Measurements from ENCODE around the gene RAB40AL. TPM values are rescaled to one million over a fixed set of nuclear protein-coding genes. Genes with fewer than 3 reads are reported as not detected.

The RAB40AL gene
- total and polyA plus RNA-seq, 10 of the 15 experiments (the other 5 are each of a cell fraction or from before 2014, with no cell fraction given), result 0.13 to 0.45 (median 0.23) TPM; not detected in 4

GRCh38 chrX:102978594-102978993 lies 41.5 kb downstream of the RAB40AL start:
- BruUV-seq (replicated peaks), result no TSS peak
- Histone ChIP-seq H3K4me3 (no peak overlapping the region), H3K4me1 (ENCODE audit: control insufficient read depth, insufficient read depth, low read length) (no peaks in the 10 kb centered on the region), H3K9me3 (replicated peaks; ENCODE audit: control insufficient read depth, insufficient read depth, low read length) (no peaks in the 10 kb centered on the region; the same call in 2 of the 3 replicates), H4K20me1 (ENCODE audit: control insufficient read depth, insufficient read depth) (no peaks in the 10 kb centered on the region), H3K27me3 (replicated peaks in 1 of 2; ENCODE audit: control insufficient read depth in 2 of 2, insufficient read depth in 2 of 2, low read length in 1 of 2) (no peaks in the 10 kb centered on the region), H3K9ac (ENCODE audit: control insufficient read depth, insufficient read depth, low read length) (no peak overlapping the region), H3K4me2 (ENCODE audit: control insufficient read depth, insufficient read depth) (no peak overlapping the region), H3K79me2 (ENCODE audit: control insufficient read depth, insufficient read depth, low read length) (no peaks in the 10 kb centered on the region), H3K36me3 (ENCODE audit: control insufficient read depth in 2 of 2, insufficient read depth in 2 of 2, low read length in 1 of 2) (no peaks in the 10 kb centered on the region), H2AFZ (ENCODE audit: control insufficient read depth, low read depth, low read length) (no peak overlapping the region), H3K27ac (ENCODE audit: control insufficient read depth, insufficient read depth) (no peak overlapping the region)
- TF ChIP-seq MXI1 (IDR thresholded peaks at IDR 0.05; ENCODE audit: low read depth, low read length), result no peak
- TF ChIP-seq NR2F1 (conservative IDR thresholded peaks at IDR 0.05), result no peak
- no peak for TF ChIP-seq SIN3A (IDR thresholded peaks at IDR 0.05; ENCODE audit: low read depth, low read length)
- TF ChIP-seq POU2F2 (IDR thresholded peaks at IDR 0.05; ENCODE audit: borderline replicate concordance, low read depth, low read length), result no peak
- no peak for TF ChIP-seq USF1 (IDR thresholded peaks at IDR 0.05; ENCODE audit: borderline replicate concordance, extremely low read length, insufficient read depth, low read depth, low read length)
- no peak for TF ChIP-seq ZNF274 (IDR thresholded peaks at IDR 0.05; ENCODE audit: insufficient read depth, insufficient read length)
- SMC1A ChIA-PET (ENCODE audit: uncharacterized antibody, unreplicated experiment), result no interaction called here
- 43% methylated on average over 9 of the region's 9 CpGs for WGBS (ENCODE audit: insufficient coverage, insufficient replicate concordance, low lambda C conversion rate, missing lambda C conversion rate)
- CTCF ChIA-PET, result no interaction called here
- in situ Hi-C loops (cut with MboI), result no loop called here
- RAD21 ChIA-PET (ENCODE audit: unreplicated experiment), result no interaction called here
- POLR2A ChIA-PET, result no interaction called here
- no peak for DNase-seq (ENCODE audit: low read depth, low spot score)
- FAIRE-seq, result no peak
- intact Hi-C loops (cut with micrococcal nuclease; ENCODE audit: unreplicated experiment), result no loop called here
- ATAC-seq, result no peak

- intact Hi-C loops (cut with micrococcal nuclease; ENCODE audit: unreplicated experiment) (no loop called here), in situ Hi-C loops (cut with MboI) (no loop called here)
- Histone ChIP-seq H3K4me2 (ENCODE audit: control insufficient read depth, insufficient read depth) (no peak overlapping the region), H3K4me3 (no peak overlapping the region), H3K27ac (ENCODE audit: control insufficient read depth, insufficient read depth) (no peak overlapping the region), H3K9me3 (replicated peaks; ENCODE audit: control insufficient read depth, insufficient read depth, low read length) (no peaks in the 10 kb centered on the region; the same call in 2 of the 3 replicates), H2AFZ (ENCODE audit: control insufficient read depth, low read depth, low read length) (no peak overlapping the region), H4K20me1 (ENCODE audit: control insufficient read depth, insufficient read depth) (no peaks in the 10 kb centered on the region), H3K79me2 (ENCODE audit: control insufficient read depth, insufficient read depth, low read length) (no peaks in the 10 kb centered on the region), H3K27me3 (replicated peaks in 1 of 2; ENCODE audit: control insufficient read depth in 2 of 2, insufficient read depth in 2 of 2, low read length in 1 of 2) (no peaks in the 10 kb centered on the region), H3K4me1 (ENCODE audit: control insufficient read depth, insufficient read depth, low read length) (no peaks in the 10 kb centered on the region), H3K9ac (ENCODE audit: control insufficient read depth, insufficient read depth, low read length) (no peak overlapping the region), H3K36me3 (ENCODE audit: control insufficient read depth in 2 of 2, insufficient read depth in 2 of 2, low read length in 1 of 2) (no peaks in the 10 kb centered on the region)
- FAIRE-seq, result no peak
- BruUV-seq (replicated peaks), result no TSS peak
- no peak for DNase-seq (ENCODE audit: low read depth, low spot score)
- ChIA-PET RAD21 (ENCODE audit: unreplicated experiment) (no interaction called here), SMC1A (ENCODE audit: uncharacterized antibody, unreplicated experiment) (no interaction called here), CTCF (interaction anchor here (0.7 to 0.8 kb wide), 2 partner anchors 12 to 28 kb away, joined by 3 read pairs; no protein-coding TSS in a partner anchor), POLR2A (no interaction called here)
- WGBS (ENCODE audit: insufficient coverage, insufficient replicate concordance, low lambda C conversion rate, missing lambda C conversion rate), result 3% methylated on average over 2 of the region's 2 CpGs
- no peak for ATAC-seq
- no peak for TF ChIP-seq YY1 (IDR thresholded peaks at IDR 0.05; ENCODE audit: low read depth, low read length)
- TF ChIP-seq SPI1 (IDR thresholded peaks at IDR 0.05; ENCODE audit: borderline replicate concordance, insufficient read depth, low read depth, low read length), result no peak
- TF ChIP-seq BCLAF1 (IDR thresholded peaks at IDR 0.05), result no peak
- TF ChIP-seq EZH2 (IDR thresholded peaks at IDR 0.05; ENCODE audit: borderline replicate concordance, control insufficient read depth, low read depth, low read length), result no peak
- no peak for TF ChIP-seq HCFC1 (IDR thresholded peaks at IDR 0.05; ENCODE audit: low read length)
- no peak for TF ChIP-seq MTA3 (IDR thresholded peaks at IDR 0.05; ENCODE audit: borderline replicate concordance, low read length)
- no peak for TF ChIP-seq ZNF384 (IDR thresholded peaks at IDR 0.05; ENCODE audit: borderline replicate concordance, low read depth, low read length)
- TF ChIP-seq RAD51 (IDR thresholded peaks at IDR 0.05), result no peak
Observed at GRCh38 chrX:102979536-102979935, 42.5 kb downstream of the RAB40AL start.
